Cardiac fibroblast (primary cell): ENCODE measurements around the gene SELENOO.
A peak's percentile ranks its signal among the peaks of the same experiment; 100 is the strongest.

Experiments
- DNase-seq, 2 donors: peaks; one replicate each; pipeline versions ENCODE4 v3.0.0 to v3.0.0-alpha.2; 2010; ENCODE audit warnings: low read depth in 2 of 2
- H3K4me3 ChIP-seq, 2 donors: replicated peaks in 1 of 2; 1 replicate in 1 of 2; 2 replicates in 1 of 2; pipeline ENCODE4 v1.5.1; 2011; ENCODE audit warnings: low read depth in 2 of 2, low read length in 2 of 2, mild to moderate bottlenecking in 2 of 2, moderate library complexity in 1 of 2
- TF ChIP-seq, protein P1 (sequence below): IDR thresholded peaks from one replicate; pipeline ENCODE4 v1.5.1; 2011; ENCODE audit warnings: low read depth, mild to moderate bottlenecking, low read length, inconsistent platforms

SELENOO gene, protein sequence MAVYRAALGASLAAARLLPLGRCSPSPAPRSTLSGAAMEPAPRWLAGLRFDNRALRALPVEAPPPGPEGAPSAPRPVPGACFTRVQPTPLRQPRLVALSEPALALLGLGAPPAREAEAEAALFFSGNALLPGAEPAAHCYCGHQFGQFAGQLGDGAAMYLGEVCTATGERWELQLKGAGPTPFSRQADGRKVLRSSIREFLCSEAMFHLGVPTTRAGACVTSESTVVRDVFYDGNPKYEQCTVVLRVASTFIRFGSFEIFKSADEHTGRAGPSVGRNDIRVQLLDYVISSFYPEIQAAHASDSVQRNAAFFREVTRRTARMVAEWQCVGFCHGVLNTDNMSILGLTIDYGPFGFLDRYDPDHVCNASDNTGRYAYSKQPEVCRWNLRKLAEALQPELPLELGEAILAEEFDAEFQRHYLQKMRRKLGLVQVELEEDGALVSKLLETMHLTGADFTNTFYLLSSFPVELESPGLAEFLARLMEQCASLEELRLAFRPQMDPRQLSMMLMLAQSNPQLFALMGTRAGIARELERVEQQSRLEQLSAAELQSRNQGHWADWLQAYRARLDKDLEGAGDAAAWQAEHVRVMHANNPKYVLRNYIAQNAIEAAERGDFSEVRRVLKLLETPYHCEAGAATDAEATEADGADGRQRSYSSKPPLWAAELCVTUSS

DNA sequence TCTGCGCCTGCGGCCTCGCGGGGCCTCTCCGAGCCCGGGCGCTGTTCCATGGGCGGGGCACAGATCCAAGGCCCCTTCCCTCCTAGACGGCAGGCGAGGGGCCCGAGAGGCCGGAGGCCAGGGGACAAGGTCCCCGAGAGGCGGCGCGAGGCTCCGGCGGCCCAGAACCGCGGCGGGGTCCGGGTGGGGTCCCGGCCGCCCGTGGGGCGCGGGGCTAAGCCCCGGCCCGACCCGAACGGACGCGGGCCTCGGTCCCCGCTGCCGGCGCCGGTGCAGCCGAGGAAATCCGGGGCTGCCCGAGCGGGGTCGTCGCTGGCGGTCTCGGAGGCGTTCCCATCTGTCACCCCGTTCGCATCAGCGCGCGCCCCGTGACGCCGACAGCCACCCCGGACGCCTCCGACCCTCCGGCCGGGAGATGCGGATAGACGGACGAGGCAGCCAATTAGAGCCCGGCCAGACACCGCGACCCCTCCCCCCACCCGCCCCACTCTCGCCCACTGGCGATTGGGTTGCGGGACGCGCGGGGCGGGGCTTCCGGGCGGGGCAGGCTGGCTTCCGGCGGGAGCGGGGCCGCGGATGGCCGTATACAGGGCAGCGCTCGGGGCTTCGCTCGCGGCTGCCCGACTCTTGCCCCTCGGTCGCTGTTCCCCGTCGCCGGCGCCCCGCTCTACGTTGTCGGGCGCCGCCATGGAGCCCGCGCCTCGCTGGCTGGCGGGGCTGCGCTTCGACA, at the start of gene SELENOO:
Gene SELENOO, plus strand, starts transcription at position 551 of the 730 bp plus-strand sequence. Its CDS starts 26 bp downstream, at position 577.
- peak within 1 kb of the TSS; percentile 70 for H3K4me3 ChIP-seq
- TF ChIP-seq, protein P1, sequence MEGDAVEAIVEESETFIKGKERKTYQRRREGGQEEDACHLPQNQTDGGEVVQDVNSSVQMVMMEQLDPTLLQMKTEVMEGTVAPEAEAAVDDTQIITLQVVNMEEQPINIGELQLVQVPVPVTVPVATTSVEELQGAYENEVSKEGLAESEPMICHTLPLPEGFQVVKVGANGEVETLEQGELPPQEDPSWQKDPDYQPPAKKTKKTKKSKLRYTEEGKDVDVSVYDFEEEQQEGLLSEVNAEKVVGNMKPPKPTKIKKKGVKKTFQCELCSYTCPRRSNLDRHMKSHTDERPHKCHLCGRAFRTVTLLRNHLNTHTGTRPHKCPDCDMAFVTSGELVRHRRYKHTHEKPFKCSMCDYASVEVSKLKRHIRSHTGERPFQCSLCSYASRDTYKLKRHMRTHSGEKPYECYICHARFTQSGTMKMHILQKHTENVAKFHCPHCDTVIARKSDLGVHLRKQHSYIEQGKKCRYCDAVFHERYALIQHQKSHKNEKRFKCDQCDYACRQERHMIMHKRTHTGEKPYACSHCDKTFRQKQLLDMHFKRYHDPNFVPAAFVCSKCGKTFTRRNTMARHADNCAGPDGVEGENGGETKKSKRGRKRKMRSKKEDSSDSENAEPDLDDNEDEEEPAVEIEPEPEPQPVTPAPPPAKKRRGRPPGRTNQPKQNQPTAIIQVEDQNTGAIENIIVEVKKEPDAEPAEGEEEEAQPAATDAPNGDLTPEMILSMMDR: no peak
- DNase-seq: peak; percentile 86 to 92

DNA sequence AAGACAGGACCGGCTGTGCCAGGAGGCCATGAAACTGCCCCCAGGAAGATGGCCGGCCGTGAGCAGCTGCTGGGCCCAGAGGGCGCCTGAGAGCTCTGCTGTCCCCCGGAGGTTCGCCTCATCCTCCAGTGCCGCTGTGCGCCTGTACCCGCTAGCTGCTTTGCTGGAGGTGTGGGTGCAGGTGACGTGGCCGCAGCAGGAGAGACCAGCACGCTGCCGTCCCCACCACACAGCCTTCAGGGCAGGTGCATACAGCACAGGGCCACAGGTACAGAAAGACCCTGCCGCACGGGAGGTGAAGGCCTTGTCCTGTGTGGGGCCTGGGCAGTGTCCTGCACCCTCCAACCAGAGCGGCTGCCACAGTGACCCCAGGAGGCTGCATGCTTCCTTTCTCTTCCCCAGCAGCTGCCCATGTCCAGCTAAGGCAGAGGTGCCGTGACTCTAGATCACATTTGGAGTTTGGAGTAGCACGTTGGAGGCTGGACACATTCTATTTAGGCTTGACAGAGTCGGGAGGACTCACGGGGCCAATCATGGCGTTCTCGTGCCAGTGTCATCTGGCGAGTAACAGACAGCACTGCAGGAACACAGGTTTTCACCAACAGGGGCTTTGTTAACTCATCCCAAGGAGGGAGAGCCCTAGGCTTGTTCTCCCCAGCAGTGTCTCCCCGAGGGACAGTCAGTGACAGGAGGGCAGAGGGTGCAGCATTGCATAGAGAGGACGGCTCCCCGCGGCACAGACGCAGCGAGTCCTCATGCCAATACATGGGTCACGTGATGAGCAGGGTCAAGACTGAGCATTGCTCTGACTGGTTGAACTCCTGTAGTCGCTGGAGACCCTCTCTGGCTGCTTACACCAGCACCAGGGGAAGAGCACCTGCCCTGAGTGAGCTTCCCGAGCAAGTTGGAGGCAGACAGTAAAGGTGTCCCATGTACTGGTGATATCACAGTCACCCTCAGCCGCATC, 49.0 kb upstream of the SELENOO start:
- TF ChIP-seq, protein P1: no peak
- H3K4me3 ChIP-seq: no peak overlapping the region
- no peak for DNase-seq

DNA sequence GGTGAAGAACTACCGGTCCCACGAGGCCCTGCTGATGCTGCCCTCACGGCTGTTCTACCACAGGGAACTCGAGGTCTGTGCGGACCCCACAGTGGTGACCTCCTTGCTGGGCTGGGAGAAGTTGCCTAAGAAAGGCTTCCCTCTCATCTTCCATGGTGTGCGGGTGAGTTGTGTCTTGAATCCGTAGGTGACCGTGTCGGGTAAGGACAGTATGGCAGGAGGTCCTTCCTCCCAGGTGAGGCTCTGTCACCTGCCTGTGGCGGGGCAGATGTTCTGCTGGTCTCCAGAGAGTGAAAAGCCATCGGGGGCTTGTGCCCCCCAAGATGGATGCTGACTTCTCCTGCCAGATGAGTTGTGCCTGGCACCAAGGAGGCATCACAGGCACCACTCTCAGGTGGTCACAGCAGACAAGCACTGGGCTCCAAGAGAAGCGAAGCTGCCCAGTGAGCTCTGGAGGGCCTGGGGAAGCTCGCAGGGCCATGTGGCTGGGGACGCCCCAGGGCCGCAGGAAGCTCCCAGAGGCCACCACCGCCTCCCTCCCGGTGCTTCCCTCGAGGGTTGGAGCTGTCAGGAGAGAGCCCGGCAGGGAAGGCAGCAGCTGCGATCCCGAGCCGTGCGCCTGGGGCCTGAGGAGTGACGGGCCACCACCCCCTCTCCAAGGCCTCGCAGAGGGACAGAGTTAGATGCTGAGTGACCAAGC, 47.6 kb upstream of the SELENOO start:
- TF ChIP-seq, protein P1: no peak
- no peak overlapping the region for H3K4me3 ChIP-seq
- no peak for DNase-seq

DNA sequence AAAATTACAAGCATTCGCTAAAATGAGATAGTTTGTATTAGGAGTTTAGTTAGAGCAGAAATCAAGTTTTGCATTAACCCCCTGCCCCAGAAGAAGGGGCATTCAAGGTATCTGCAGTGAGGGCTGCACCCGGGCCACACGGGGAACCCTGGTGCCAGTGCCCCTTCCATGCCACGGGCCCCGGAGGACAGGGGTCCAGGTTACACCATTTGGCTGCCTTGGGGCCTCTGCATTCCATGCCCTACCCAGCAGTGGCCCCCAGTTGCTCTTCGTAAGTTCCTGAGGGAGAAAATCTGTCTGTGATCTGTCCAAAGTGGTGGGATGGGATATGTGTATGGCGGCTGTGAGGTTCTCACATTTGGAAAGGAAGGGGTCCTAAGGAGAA, 47.1 kb upstream of the SELENOO start:
- TF ChIP-seq, protein P1: no peak
- no peak overlapping the region for H3K4me3 ChIP-seq
- DNase-seq: no peak

DNA sequence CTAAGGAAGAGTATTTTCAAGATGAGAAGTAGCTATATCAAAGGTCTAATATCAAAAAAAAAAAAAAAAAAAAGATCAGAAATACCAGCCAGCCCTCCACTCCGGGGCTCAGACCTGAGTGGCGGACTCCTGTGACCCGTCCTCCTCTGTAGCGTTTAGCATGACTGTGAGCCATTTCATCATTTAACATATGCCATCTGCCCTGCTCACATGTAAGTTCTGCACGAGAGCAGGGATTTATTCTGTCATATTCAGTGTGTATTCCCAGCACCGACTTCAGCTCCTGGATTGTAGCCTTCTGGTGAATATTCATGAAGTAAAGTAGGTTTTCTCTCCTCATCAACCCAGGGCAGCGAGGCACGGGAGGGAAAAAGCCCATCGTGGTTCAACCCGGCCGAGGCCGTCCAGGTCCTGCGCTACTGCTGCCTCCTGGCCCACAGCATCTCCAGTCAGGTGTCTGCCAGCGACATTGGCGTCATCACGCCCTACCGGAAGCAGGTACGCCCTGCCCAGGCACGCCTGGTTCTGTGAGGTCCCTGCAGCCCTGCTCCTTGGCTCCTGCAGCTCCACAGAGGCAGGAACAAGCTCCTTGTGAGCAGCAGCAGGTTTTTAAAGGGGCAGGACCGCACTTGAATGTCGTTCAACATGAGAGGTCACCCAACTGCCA, 43.0 kb upstream of the SELENOO start:
- no peak overlapping the region for H3K4me3 ChIP-seq
- DNase-seq: no peak
- TF ChIP-seq, protein P1: no peak
